NT2/D1 (cell line): ENCODE measurements around the gene PANK1.

Source experiments
- SUZ12 ChIP-seq: IDR thresholded peaks from 2 replicates; pipeline ENCODE4 v1.6.1; 2011; ENCODE audit not compliant: insufficient read length, insufficient read depth; ENCODE audit errors: extremely low read depth
- YY1 ChIP-seq: IDR thresholded peaks from 2 replicates; pipeline ENCODE4 v1.6.1; 2011; ENCODE audit not compliant: insufficient read length, insufficient read depth

DNA sequence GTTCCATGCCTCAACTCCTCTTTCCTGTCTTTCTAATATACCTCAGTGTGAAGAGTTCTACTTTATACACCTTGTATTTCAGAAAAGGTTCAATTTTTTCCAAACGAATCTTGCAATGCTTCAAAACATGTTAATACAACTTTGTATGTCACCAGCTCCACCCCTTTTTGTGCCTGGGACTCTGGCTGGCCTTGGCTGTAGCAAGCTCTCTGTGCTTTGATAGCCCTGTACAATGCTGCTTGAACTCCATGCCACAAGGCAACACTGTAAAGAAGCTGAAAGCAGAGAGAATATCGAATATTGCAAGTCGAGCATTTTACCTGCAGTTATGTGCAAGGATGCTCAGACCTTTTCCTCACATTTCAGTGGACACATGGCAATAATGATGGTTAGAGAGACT is 52.5 kb downstream of the PANK1 start:
- TF ChIP-seq YY1 (no peak), SUZ12 (no peak)
